H1 (cell line): ENCODE results near the gene RCE1. TPM values are rescaled to one million over a fixed set of nuclear protein-coding genes. Genes with fewer than 3 reads are reported as not detected.

Experiments
- BCL11A ChIP-seq, 2 experiments: IDR thresholded peaks; one replicate each; pipeline ENCODE4 v1.6.1; 2011; ENCODE audit warnings: low read depth in 2 of 2, low read length in 2 of 2, mild to moderate bottlenecking in 2 of 2
- CBX8 ChIP-seq: fragments of 300-800, 300-1000 bp; sonication (generic); IDR thresholded peaks from 2 replicates; pipeline ENCODE4 v1.7.1; 2016; ENCODE audit warnings: low read depth, low read length, borderline replicate concordance
- EP300 ChIP-seq, 2 experiments: IDR thresholded peaks; 1 replicate in 1 of 2; 2 replicates in 1 of 2; pipeline ENCODE4 v1.6.1; 2011 to 2012; ENCODE audit warnings: low read depth in 2 of 2, low read length in 2 of 2, mild to moderate bottlenecking in 2 of 2, borderline replicate concordance in 1 of 2, inconsistent platforms in 1 of 2, moderate library complexity in 1 of 2
- EZH2 ChIP-seq: fragments of 200-600 bp; sonication (generic); IDR thresholded peaks from 2 replicates; pipeline ENCODE4 v1.7.1; 2012; ENCODE audit warnings: low read depth, mild to moderate bottlenecking, moderate library complexity, low read length, inconsistent platforms; ENCODE audit not compliant: severe bottlenecking
- NANOG ChIP-seq: IDR thresholded peaks from 2 replicates; pipeline ENCODE4 v1.6.1; 2011; ENCODE audit warnings: low read length, low read depth, mild to moderate bottlenecking, inconsistent platforms; ENCODE audit not compliant: insufficient read depth, poor library complexity, severe bottlenecking
- POU5F1 ChIP-seq: IDR thresholded peaks from 2 replicates; pipeline ENCODE4 v1.6.1; 2011; ENCODE audit warnings: low read depth, mild to moderate bottlenecking, low read length, moderate library complexity
- SAP30 ChIP-seq: fragments of 300-600 bp; sonication (generic); IDR thresholded peaks from 2 replicates; pipeline ENCODE4 v1.7.1; 2012; ENCODE audit warnings: low read length, moderate library complexity, mild to moderate bottlenecking, inconsistent platforms; ENCODE audit not compliant: insufficient read depth, insufficient replicate concordance
- TCF12 ChIP-seq: IDR thresholded peaks from 2 replicates; pipeline ENCODE4 v1.6.1; 2011; ENCODE audit warnings: low read depth, mild to moderate bottlenecking, low read length
- polyA plus RNA-seq, 7 experiments: library from polyadenylated mRNA; depleted of rRNA in 3 of 7; stranded (reverse) in 5 of 7; unstranded in 2 of 7; fragments of >200 nt in 5 of 7; fragments of 200-250 nt in 2 of 7; gene quantifications; 1 replicate in 5 of 7; 2 replicates in 1 of 7; 4 replicates in 1 of 7; pipeline versions ENCODE4 v1.2.1 to v1.2.3, GENCODE V29; 2011 to 2013; ENCODE audit warnings: missing spikeins in 2 of 7, mixed read lengths in 2 of 7
- total RNA-seq: library from RNA; stranded (reverse); fragmentation: NEBNext Ultra II Directional; extraction: Animal tissue kit (Norgen Biotek cat#: 25700); gene quantifications from 2 replicates; pipeline ENCODE4 v1.2.1, GENCODE V29; 2021
- TF ChIP-seq, protein P1 (sequence below): fragments of 300-600 bp; sonication (generic); IDR thresholded peaks from 2 replicates; pipeline ENCODE4 v1.7.1; 2012; ENCODE audit warnings: low read length, moderate library complexity, mild to moderate bottlenecking, inconsistent platforms; ENCODE audit not compliant: insufficient replicate concordance
- TF ChIP-seq, protein P2 (sequence below): IDR thresholded peaks from 2 replicates; pipeline ENCODE4 v1.6.1; 2011; ENCODE audit warnings: low read length, improper control_type of control experiment

Gene RCE1
- total and polyA plus RNA-seq, 2 of the 8 experiments (the other 6 are each of a cell fraction or from before 2014, with no cell fraction given) = 35.8 to 84.8 TPM

DNA sequence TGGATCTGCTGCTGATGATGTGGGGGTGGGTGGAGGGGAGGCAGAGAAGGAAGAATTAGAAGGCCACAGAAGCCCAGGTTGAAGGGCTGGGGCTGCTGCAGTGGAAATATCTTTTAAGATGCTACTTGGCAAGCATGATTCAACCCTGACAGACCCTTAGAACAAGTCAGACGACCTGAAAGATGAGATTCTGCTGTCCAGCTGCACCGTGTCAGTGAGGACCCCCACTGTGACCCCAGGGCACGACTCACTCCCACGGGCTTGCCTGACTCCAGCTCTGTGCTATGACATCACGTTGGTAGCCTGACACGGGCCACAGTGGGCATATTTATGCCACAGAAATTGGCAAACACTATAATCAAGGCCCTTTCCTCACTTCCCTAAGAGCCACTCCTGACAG is 49.7 kb downstream of the RCE1 start (continued):
- TF ChIP-seq, protein P1, sequence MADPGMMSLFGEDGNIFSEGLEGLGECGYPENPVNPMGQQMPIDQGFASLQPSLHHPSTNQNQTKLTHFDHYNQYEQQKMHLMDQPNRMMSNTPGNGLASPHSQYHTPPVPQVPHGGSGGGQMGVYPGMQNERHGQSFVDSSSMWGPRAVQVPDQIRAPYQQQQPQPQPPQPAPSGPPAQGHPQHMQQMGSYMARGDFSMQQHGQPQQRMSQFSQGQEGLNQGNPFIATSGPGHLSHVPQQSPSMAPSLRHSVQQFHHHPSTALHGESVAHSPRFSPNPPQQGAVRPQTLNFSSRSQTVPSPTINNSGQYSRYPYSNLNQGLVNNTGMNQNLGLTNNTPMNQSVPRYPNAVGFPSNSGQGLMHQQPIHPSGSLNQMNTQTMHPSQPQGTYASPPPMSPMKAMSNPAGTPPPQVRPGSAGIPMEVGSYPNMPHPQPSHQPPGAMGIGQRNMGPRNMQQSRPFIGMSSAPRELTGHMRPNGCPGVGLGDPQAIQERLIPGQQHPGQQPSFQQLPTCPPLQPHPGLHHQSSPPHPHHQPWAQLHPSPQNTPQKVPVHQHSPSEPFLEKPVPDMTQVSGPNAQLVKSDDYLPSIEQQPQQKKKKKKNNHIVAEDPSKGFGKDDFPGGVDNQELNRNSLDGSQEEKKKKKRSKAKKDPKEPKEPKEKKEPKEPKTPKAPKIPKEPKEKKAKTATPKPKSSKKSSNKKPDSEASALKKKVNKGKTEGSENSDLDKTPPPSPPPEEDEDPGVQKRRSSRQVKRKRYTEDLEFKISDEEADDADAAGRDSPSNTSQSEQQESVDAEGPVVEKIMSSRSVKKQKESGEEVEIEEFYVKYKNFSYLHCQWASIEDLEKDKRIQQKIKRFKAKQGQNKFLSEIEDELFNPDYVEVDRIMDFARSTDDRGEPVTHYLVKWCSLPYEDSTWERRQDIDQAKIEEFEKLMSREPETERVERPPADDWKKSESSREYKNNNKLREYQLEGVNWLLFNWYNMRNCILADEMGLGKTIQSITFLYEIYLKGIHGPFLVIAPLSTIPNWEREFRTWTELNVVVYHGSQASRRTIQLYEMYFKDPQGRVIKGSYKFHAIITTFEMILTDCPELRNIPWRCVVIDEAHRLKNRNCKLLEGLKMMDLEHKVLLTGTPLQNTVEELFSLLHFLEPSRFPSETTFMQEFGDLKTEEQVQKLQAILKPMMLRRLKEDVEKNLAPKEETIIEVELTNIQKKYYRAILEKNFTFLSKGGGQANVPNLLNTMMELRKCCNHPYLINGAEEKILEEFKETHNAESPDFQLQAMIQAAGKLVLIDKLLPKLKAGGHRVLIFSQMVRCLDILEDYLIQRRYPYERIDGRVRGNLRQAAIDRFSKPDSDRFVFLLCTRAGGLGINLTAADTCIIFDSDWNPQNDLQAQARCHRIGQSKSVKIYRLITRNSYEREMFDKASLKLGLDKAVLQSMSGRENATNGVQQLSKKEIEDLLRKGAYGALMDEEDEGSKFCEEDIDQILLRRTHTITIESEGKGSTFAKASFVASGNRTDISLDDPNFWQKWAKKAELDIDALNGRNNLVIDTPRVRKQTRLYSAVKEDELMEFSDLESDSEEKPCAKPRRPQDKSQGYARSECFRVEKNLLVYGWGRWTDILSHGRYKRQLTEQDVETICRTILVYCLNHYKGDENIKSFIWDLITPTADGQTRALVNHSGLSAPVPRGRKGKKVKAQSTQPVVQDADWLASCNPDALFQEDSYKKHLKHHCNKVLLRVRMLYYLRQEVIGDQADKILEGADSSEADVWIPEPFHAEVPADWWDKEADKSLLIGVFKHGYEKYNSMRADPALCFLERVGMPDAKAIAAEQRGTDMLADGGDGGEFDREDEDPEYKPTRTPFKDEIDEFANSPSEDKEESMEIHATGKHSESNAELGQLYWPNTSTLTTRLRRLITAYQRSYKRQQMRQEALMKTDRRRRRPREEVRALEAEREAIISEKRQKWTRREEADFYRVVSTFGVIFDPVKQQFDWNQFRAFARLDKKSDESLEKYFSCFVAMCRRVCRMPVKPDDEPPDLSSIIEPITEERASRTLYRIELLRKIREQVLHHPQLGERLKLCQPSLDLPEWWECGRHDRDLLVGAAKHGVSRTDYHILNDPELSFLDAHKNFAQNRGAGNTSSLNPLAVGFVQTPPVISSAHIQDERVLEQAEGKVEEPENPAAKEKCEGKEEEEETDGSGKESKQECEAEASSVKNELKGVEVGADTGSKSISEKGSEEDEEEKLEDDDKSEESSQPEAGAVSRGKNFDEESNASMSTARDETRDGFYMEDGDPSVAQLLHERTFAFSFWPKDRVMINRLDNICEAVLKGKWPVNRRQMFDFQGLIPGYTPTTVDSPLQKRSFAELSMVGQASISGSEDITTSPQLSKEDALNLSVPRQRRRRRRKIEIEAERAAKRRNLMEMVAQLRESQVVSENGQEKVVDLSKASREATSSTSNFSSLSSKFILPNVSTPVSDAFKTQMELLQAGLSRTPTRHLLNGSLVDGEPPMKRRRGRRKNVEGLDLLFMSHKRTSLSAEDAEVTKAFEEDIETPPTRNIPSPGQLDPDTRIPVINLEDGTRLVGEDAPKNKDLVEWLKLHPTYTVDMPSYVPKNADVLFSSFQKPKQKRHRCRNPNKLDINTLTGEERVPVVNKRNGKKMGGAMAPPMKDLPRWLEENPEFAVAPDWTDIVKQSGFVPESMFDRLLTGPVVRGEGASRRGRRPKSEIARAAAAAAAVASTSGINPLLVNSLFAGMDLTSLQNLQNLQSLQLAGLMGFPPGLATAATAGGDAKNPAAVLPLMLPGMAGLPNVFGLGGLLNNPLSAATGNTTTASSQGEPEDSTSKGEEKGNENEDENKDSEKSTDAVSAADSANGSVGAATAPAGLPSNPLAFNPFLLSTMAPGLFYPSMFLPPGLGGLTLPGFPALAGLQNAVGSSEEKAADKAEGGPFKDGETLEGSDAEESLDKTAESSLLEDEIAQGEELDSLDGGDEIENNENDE = no peak
- TF ChIP-seq POU5F1 = no peak
- no peak for TF ChIP-seq NANOG
- no peak for TF ChIP-seq SAP30
- no peak for TF ChIP-seq TCF12
- TF ChIP-seq, protein P2, sequence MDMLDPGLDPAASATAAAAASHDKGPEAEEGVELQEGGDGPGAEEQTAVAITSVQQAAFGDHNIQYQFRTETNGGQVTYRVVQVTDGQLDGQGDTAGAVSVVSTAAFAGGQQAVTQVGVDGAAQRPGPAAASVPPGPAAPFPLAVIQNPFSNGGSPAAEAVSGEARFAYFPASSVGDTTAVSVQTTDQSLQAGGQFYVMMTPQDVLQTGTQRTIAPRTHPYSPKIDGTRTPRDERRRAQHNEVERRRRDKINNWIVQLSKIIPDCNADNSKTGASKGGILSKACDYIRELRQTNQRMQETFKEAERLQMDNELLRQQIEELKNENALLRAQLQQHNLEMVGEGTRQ = no peak
- no peak for TF ChIP-seq EP300 (IDR thresholded peaks at IDR 0.05; ENCODE audit: borderline replicate concordance in 1 of 2, low read depth in 2 of 2, low read length in 2 of 2)
- TF ChIP-seq CBX8 = no peak
- no peak for TF ChIP-seq BCL11A (IDR thresholded peaks at IDR 0.05; ENCODE audit: low read depth in 2 of 2, low read length in 2 of 2)
- TF ChIP-seq EZH2 = no peak
